VCaP (cell line): Measurements from ENCODE around the gene EPHA3.

Source experiments
- H3K27ac ChIP-seq: fragments of 450-650 bp; 2 replicates; pipeline ENCODE4 v1.5.1; 2017
- TF ChIP-seq, protein P1 (sequence below): fragments of 450-650 bp; conservative IDR thresholded peaks from 2 replicates; pipeline ENCODE4 v1.5.1; 2017; ENCODE audit warnings: mild to moderate bottlenecking, moderate library complexity

EPHA3 gene

DNA sequence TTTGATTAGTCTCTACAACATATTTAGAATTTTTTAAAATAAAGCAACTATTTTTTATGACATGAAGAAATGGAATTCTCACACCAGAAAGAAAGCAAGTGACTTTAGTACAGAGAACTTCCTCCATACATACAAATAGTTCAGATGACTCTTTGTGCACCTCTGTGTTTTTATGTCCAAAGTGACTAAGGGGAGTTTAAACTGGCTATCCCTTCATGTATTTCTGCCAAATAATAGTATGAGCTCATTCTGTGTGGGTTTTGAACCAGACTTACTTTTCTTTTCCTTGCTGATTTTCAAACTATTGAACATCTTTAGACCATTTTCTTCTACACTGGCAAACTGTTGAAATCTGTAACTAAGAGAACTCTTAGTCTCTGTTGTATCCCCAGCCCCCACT lies 196.3 kb downstream of the EPHA3 start:
- H3K27ac ChIP-seq, result no peak overlapping the region
- TF ChIP-seq, protein P1, sequence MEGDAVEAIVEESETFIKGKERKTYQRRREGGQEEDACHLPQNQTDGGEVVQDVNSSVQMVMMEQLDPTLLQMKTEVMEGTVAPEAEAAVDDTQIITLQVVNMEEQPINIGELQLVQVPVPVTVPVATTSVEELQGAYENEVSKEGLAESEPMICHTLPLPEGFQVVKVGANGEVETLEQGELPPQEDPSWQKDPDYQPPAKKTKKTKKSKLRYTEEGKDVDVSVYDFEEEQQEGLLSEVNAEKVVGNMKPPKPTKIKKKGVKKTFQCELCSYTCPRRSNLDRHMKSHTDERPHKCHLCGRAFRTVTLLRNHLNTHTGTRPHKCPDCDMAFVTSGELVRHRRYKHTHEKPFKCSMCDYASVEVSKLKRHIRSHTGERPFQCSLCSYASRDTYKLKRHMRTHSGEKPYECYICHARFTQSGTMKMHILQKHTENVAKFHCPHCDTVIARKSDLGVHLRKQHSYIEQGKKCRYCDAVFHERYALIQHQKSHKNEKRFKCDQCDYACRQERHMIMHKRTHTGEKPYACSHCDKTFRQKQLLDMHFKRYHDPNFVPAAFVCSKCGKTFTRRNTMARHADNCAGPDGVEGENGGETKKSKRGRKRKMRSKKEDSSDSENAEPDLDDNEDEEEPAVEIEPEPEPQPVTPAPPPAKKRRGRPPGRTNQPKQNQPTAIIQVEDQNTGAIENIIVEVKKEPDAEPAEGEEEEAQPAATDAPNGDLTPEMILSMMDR, result no peak

DNA sequence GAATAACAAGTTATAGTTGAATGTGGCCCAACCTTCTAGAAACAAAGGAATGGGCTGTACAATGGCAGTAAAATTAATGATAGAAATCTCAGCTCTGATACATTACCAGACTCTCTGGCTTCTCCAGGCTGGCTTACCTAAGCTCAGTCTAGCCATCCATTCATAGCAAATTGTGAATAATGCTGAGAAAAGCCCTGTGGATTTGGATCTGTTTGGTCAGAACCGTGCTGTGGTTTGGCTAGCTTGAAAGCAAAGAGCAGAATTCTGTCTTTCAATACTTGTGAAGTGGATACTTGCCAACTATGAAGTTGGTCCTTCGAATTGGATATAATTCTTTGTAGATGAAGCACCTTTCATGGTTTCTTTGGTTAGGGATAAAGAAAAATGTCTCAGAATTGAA lies 199.1 kb downstream of the EPHA3 start:
- no peak overlapping the region for H3K27ac ChIP-seq
- TF ChIP-seq, protein P1, result no peak

DNA sequence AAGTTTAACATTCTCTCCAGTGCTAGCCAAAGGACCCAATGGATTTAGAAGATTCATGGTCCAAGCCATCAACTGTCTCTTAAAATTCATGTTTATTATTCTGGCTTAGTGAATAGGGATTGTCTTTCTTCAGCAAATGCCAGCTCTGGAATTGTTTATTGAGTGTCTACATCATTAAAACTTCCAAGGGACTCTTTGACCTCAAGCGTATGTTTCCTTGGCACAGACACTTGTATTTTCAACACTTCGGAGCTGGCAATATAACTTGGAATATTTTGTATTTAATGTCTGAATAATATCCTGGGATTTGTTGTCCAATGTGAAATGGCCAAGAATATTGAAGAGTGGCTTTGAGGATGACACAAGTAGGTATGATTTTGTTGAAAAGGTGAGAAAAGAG lies 204.2 kb downstream of the EPHA3 start:
- H3K27ac ChIP-seq, result no peak overlapping the region
- TF ChIP-seq, protein P1, result no peak

DNA sequence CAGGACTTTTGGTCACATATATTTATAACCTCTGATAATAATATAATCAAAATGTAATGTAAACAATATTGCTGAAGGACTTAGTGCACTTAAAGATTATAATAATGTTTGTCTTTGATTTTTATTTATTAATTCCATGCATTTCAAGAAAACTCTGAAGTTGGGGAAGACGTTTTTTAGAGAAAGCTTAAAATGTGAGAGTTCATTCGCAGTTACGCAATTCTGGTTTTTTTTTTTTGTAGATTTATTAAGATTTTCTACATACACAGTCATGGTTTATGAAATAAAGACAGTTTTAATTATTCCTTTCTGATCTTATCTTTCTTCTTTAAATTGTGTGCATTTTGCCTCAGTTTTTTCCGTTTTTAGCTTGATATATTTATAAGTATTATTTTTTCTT lies 204.7 kb downstream of the EPHA3 start:
- TF ChIP-seq, protein P1, result no peak

DNA sequence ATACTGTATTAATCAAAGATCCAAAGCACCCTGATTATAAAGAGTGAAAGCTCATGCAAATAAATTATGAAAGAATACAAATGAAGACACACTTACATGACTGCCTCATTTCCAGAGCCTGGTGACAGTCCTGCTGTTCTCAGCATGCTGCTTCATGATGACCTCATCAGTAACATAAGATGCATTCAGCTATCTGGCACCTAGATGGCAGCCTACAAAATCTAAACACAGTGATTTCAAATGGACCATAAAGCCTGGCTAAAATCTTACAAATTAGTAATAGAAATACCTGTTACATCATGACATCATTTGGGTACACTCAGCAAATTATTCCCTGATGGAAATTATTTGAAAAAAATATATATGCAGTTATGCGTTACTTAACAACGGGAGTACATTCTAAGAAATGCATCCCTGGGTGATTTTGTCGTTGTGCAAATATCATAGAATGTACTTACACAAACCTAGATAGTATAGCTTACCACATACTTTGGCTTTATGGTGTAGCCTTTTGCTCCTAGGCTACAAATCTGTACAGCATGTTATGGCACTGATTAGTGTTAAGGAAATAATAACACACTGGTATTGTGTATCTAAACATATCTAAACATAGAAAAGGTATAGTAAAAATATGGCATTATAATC lies 207.2 kb downstream of the EPHA3 start:
- H3K27ac ChIP-seq, result no peak overlapping the region
- TF ChIP-seq, protein P1, result peak; percentile 67

More for the DNA sequence above, 204.7 kb downstream of the EPHA3 start:
- H3K27ac ChIP-seq, result no peak overlapping the region

DNA sequence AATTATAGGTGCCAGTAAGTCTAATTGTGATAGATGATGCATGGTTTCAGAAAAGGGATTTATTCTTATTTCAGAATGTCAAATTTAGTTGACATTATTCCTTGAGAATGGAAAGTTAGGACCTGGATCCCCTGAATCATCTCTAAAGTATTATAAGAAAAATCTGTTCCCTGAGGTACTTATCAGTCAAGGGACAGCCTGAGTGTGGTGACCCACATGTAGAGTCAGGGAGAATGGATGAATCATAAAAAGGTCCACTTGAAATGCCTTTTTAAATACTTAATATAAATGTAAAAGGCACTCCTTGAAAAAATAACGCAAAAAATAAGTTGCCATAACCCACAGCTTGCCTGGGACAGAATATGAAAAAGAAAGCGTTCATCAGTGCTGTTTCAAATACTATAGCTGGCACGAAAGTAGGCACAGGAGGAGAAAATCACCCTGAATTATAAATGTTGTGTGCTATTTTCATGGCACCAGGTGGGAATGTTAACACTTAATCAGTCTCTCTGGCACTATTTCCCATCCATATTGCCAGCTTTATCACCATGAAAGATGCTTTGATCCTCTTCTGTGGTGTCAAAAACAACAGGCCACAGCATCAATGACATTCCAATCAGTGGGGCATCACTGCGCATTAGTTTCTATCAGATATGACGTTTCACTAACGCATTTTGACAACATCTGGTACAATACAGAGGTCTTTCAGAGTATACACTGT lies 208.5 kb downstream of the EPHA3 start:
- TF ChIP-seq, protein P1, result no peak
- H3K27ac ChIP-seq, result no peak overlapping the region

DNA sequence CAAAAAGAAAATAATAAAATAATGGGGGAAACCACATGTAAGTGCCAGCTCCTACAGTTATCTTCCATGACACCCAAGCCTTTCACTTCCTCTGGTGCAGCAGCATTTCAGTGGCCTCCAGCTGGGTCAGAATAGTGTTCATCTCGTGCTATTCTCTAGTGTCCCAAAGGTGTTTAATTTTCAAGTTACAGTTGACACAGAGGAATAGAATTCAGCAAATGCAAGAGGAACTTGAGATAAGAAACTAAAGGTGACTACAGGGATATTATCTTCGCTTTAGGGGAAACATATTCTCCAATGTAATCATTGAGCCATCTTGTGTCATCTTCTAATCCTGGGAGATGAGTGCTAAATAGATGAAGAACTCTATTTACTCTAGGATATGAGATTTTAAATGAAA lies 212.8 kb downstream of the EPHA3 start:
- TF ChIP-seq, protein P1, result no peak
- H3K27ac ChIP-seq, result no peak overlapping the region
